A673 (cell line): Measurements from ENCODE around the gene AHNAK2. TPM values are rescaled to one million over a fixed set of nuclear protein-coding genes. Genes with fewer than 3 reads are reported as not detected.
A peak's percentile ranks its signal among the peaks of the same experiment; 100 is the strongest.

Experiments
- BruUV-seq: library from RNA; stranded (reverse); fragments of 400-500 nt; replicated peaks from 2 replicates; lab custom pipeline; 2021; lab: Mats Ljungman, UMichigan
- CTCF ChIA-PET: fragments of 300-600 bp; sonication (Branson Sonifier 250); formaldehyde crosslinking; loops from one replicate; lab custom pipeline; 2022; ENCODE audit warnings: antibody characterized with exemption; lab: Charles Lee
- POLR2A ChIA-PET: fragments of 300-600 bp; sonication (Branson Sonifier 250); formaldehyde crosslinking; loops from one replicate; lab custom pipeline; 2022; ENCODE audit warnings: antibody characterized with exemption; ENCODE audit not compliant: low non-redundant PET; lab: Charles Lee
- DNase-seq: peaks from one replicate; pipeline ENCODE4 v3.0.0-alpha.2; 2015; ENCODE audit warnings: low spot score
- H3K27ac ChIP-seq: fragments of 200-600 bp; sonication (generic); 2 replicates; pipeline ENCODE4 v1.5.1; 2016; ENCODE audit warnings: mixed run types, low read depth, mild to moderate bottlenecking, mixed read lengths, antibody characterized with exemption, low read length; ENCODE audit not compliant: poor library complexity, severe bottlenecking
- H3K27me3 ChIP-seq: fragments of 200-600 bp; sonication (generic); replicated peaks from 2 replicates; pipeline ENCODE4 v1.6.1; 2017; ENCODE audit warnings: mixed run types, low read depth, mild to moderate bottlenecking, mixed read lengths, antibody characterized with exemption, low read length; ENCODE audit not compliant: insufficient read depth, poor library complexity
- H3K36me3 ChIP-seq: fragments of 200-600 bp; sonication (generic); 2 replicates; pipeline ENCODE4 v1.6.1; 2016; ENCODE audit warnings: mixed run types, mild to moderate bottlenecking, mixed read lengths, antibody characterized with exemption, low read length; ENCODE audit not compliant: insufficient read depth, poor library complexity, severe bottlenecking
- H3K4me1 ChIP-seq: fragments of 200-600 bp; sonication (generic); 2 replicates; pipeline ENCODE4 v1.6.1; 2017; ENCODE audit warnings: mixed run types, mild to moderate bottlenecking, mixed read lengths, antibody characterized with exemption, low read length; ENCODE audit not compliant: insufficient read depth, poor library complexity, severe bottlenecking
- H3K4me3 ChIP-seq: fragments of 200-600 bp; sonication (generic); 2 replicates; pipeline ENCODE4 v1.5.1; 2016; ENCODE audit warnings: low read depth, mixed run types, mild to moderate bottlenecking, mixed read lengths, low read length; ENCODE audit not compliant: poor library complexity, severe bottlenecking
- H3K9me3 ChIP-seq: fragments of 200-600 bp; sonication (generic); 2 replicates; pipeline ENCODE4 v1.6.1; 2016; ENCODE audit warnings: mixed run types, low read depth, mild to moderate bottlenecking, mixed read lengths, antibody characterized with exemption, low read length; ENCODE audit not compliant: poor library complexity, severe bottlenecking
- CTCF ChIP-seq: fragments of 300-800, 200-600 bp; sonication (generic); conservative IDR thresholded peaks from 2 replicates; pipeline ENCODE4 v1.5.1; 2017; ENCODE audit warnings: low read depth, mild to moderate bottlenecking, antibody characterized with exemption, low read length, moderate library complexity, mixed read lengths
- EZH2 ChIP-seq: fragments of 200-600 bp; sonication (generic); IDR thresholded peaks from 2 replicates; pipeline ENCODE4 v1.6.1; 2017; ENCODE audit warnings: borderline replicate concordance, low read depth, mild to moderate bottlenecking, mixed read lengths, antibody characterized with exemption, low read length; ENCODE audit not compliant: poor library complexity, severe bottlenecking
- intact Hi-C: fragments of 100-400 bp; cut with micrococcal nuclease; formaldehyde crosslinking; loops from one replicate; pipeline ENCODE4 v1.10.0; 2022; ENCODE audit not compliant: unreplicated experiment
- total RNA-seq: library from RNA; stranded (reverse); gene quantifications from 2 replicates; pipeline ENCODE4 v1.2.3, GENCODE V29; 2021

AHNAK2 gene
- total RNA-seq, 1 experiment from 2014 or later: 0.56 TPM

GRCh38 chr14:104932676-104933631, 45.2 kb downstream of the AHNAK2 start:
- H3K27ac ChIP-seq: no peak overlapping the region
- ChIA-PET POLR2A (interaction anchor here (0.7 kb wide), 1 partner anchor 113 kb away, joined by 3 read pairs; no protein-coding TSS in a partner anchor), CTCF (no interaction called here)
- H3K36me3 ChIP-seq: no peaks in the 10 kb centered on the region
- no peaks in the 10 kb centered on the region for H3K4me1 ChIP-seq
- no TSS peak for BruUV-seq
- no peaks in the 10 kb centered on the region for H3K9me3 ChIP-seq
- peak overlapping the region; percentile 52 for H3K4me3 ChIP-seq
- TF ChIP-seq EZH2 (no peak), CTCF (peak; percentile 66)
- intact Hi-C loops: no loop called here
- peak; percentile 93 for DNase-seq
- peaks cover 21% of the 10 kb centered on the region for H3K27me3 ChIP-seq

GRCh38 chr14:104931771-104932675, 46.2 kb downstream of the AHNAK2 start:
- Histone ChIP-seq H3K36me3 (no peaks in the 10 kb centered on the region), H3K4me3 (peak overlapping the region; percentile 52), H3K4me1 (no peaks in the 10 kb centered on the region), H3K27me3 (peaks cover 12% of the 10 kb centered on the region), H3K9me3 (no peaks in the 10 kb centered on the region), H3K27ac (no peak overlapping the region)
- CTCF ChIA-PET: no interaction called here
- TF ChIP-seq EZH2: no peak
- TF ChIP-seq CTCF: no peak
- intact Hi-C loops: no loop called here
- DNase-seq: no peak
- no TSS peak for BruUV-seq
- POLR2A ChIA-PET: no interaction called here

GRCh38 chr14:104931304-104931770, 46.8 kb downstream of the AHNAK2 start:
- ChIA-PET CTCF (no interaction called here), POLR2A (interaction anchor here (0.7 kb wide), 1 partner anchor 352 kb away, joined by 9 read pairs; no protein-coding TSS in a partner anchor)
- Histone ChIP-seq H3K27me3 (peaks cover 12% of the 10 kb centered on the region), H3K4me1 (no peaks in the 10 kb centered on the region), H3K9me3 (no peaks in the 10 kb centered on the region), H3K27ac (no peak overlapping the region), H3K36me3 (no peaks in the 10 kb centered on the region), H3K4me3 (no peak overlapping the region)
- no peak for DNase-seq
- BruUV-seq: no TSS peak
- intact Hi-C loops: no loop called here
- no peak for TF ChIP-seq EZH2
- no peak for TF ChIP-seq CTCF
